Ovary (tissue), 9 donors: ENCODE results near the gene SLC6A1. TPM values are rescaled to one million over a fixed set of nuclear protein-coding genes. Genes with fewer than 3 reads are reported as not detected.
"Not testable (repeated sequence)": the region's sequence is repeated elsewhere in the genome, so short reads cannot be mapped to it uniquely, and the experiment has no call there.

ENCODE experiments used
- DNase-seq, 5 donors: peaks; one replicate each; pipeline ENCODE4 v3.0.0-alpha.2; 2019 to 2020
- H3K27ac ChIP-seq, 2 donors: fragments of 200-600 bp; one replicate each; pipeline versions ENCODE4 v1.5.1 to v1.8.0; 2019 to 2022
- H3K27me3 ChIP-seq: fragments of 200-600 bp; one replicate; pipeline ENCODE4 v1.8.0; 2022
- H3K36me3 ChIP-seq: fragments of 200-600 bp; sonication (generic); one replicate; pipeline ENCODE4 v1.5.1; 2019
- H3K4me1 ChIP-seq: one replicate; pipeline ENCODE4 v1.8.1; 2013; ENCODE audit warnings: mild to moderate bottlenecking, moderate library complexity; ENCODE audit not compliant: insufficient read depth
- H3K4me3 ChIP-seq: fragments of 200-600 bp; sonication (generic); one replicate; pipeline ENCODE4 v1.5.1; 2017
- H3K9me3 ChIP-seq, 2 donors: fragments of 200-600 bp in 1 of 2; sonication (generic) in 1 of 2; one replicate each; pipeline versions ENCODE4 v1.5.1 to v1.8.1; 2013 to 2019; ENCODE audit warnings: mild to moderate bottlenecking in 1 of 2, moderate library complexity in 1 of 2
- CTCF ChIP-seq, 3 donors: fragments of 450-650 bp in 2 of 3; fragments of 200-600 bp in 1 of 3; IDR thresholded peaks; one replicate each; pipeline versions ENCODE4 v1.5.1 to v1.8.0; 2016 to 2022; ENCODE audit warnings: antibody characterized with exemption in 3 of 3, mild to moderate bottlenecking in 1 of 3
- EP300 ChIP-seq: sonication (generic); formaldehyde crosslinking; IDR thresholded peaks from one replicate; pipeline ENCODE4 v1.6.1; 2017; ENCODE audit warnings: antibody characterized with exemption
- POLR2A ChIP-seq: fragments of 450-650 bp; IDR thresholded peaks from one replicate; pipeline ENCODE4 v1.6.1; 2017; ENCODE audit warnings: antibody characterized with exemption, mild to moderate bottlenecking, moderate library complexity
- WGBS, 3 donors: extraction: QIAGEN DNeasy Blood & Tissue Kit in 1 of 3; methylation state at CpG; one replicate each; pipeline versions ENCODE4 v1.1.5 to v1.1.7; 2013 to 2017; 5-methylcytosine and 5-hydroxymethylcytosine counted together
- intact Hi-C, 4 donors: fragments of 100-400 bp; cut with DNase I; formaldehyde crosslinking; loops; one replicate each; pipeline versions ENCODE4 v1.11.0 to v1.15.1; 2022 to 2023
- polyA plus RNA-seq, 2 donors: library from polyadenylated mRNA; stranded (reverse); fragments of 200-250 nt in 1 of 2; fragments of 350-450 nt in 1 of 2; fragmentation: Illumina TruSeq in 1 of 2; extraction: RNeasy Lipid Tissue Mini Kit (QIAGEN cat#74804) in 1 of 2; gene quantifications; one replicate each; pipeline ENCODE4 v1.2.3, GENCODE V29; 2013 to 2014
- total RNA-seq, 7 donors: library from RNA; depleted of rRNA in 2 of 7; stranded (reverse); fragments of >200 nt in 2 of 7; fragmentation: NEBNext Ultra II Directional in 3 of 7; extraction: Animal tissue kit (Norgen Biotek cat#: 25700) in 3 of 7; gene quantifications; one replicate each; pipeline versions ENCODE4 v1.1.0 to v1.2.4, GENCODE V29; 2016 to 2023
- donor health status: DM: no; HTN: no; CAD: no; lungs with moderate emphysema.
- donor health status: DM: no; HTN: no; CAD: no.
- donor health status: Bipolar disorder and iron deficiency.
- donor health status: DM: yes; HTN: yes; CAD: no.
- donor health status: DM: no; HTN: no; CAD: no.
- donor health status: DM: yes; HTN: yes; CAD: no.

SLC6A1 gene
- total and polyA plus RNA-seq, 9 donors, result 0.23 to 3.3 (median 1.2) TPM

GRCh38 chr3:11059090-11059798 lies 66.7 kb downstream of the SLC6A1 start:
- DNase-seq, result peak; percentile 38 to 64 (median 53)
- H3K27ac ChIP-seq, result no peak overlapping the region
- no peaks in the 10 kb centered on the region for H3K27me3 ChIP-seq
- WGBS, 3 donors, result 25 to 32% (median 28%) methylated on average over 14 of the region's 14 CpGs
- H3K4me3 ChIP-seq, result no peak overlapping the region
- H3K4me1 ChIP-seq, result peaks cover 2% of the 10 kb centered on the region
- intact Hi-C loops, result loop anchor here (1.0 to 5.0 kb wide), 6 partner anchors 108 to 302 kb away; no protein-coding TSS in a partner anchor
- TF ChIP-seq EP300 (no peak), CTCF (IDR thresholded peaks at IDR 0.05) (peak in 2 of 3 donors; percentile 63 to 68)
- H3K36me3 ChIP-seq, result no peaks in the 10 kb centered on the region
- H3K9me3 ChIP-seq, result no peaks in the 10 kb centered on the region

GRCh38 chr3:11059799-11060115 lies 67.2 kb downstream of the SLC6A1 start:
- intact Hi-C loops, result loop anchor here (1.0 to 10.0 kb wide), 9 partner anchors 109 to 302 kb away; no protein-coding TSS in a partner anchor
- DNase-seq, result no peak
- H3K9me3 ChIP-seq, result no peaks in the 10 kb centered on the region
- no peak for TF ChIP-seq EP300
- no peak for TF ChIP-seq POLR2A
- TF ChIP-seq CTCF (IDR thresholded peaks at IDR 0.05), result no peak
- H3K4me3 ChIP-seq, result no peak overlapping the region
- no peak overlapping the region for H3K27ac ChIP-seq
- H3K4me1 ChIP-seq, result peaks cover 2% of the 10 kb centered on the region
- H3K36me3 ChIP-seq, result no peaks in the 10 kb centered on the region
- H3K27me3 ChIP-seq, result no peaks in the 10 kb centered on the region

- intact Hi-C loops, result loop anchor here in 3 of 4 donors (5.0 to 10.0 kb wide), 3 partner anchors 164 to 277 kb away; no protein-coding TSS in a partner anchor
Measured at GRCh38 chr3:11060500-11061251, 68.1 kb downstream of the SLC6A1 start.

GRCh38 chr3:11061268-11061871 lies 68.8 kb downstream of the SLC6A1 start:
- not testable (repeated sequence) for H3K4me1 ChIP-seq, H3K27ac ChIP-seq, H3K27me3 ChIP-seq, H3K9me3 ChIP-seq, H3K36me3 ChIP-seq, H3K4me3 ChIP-seq
- WGBS, 3 donors, result 80 to 88% (median 84%) methylated on average over 39 to 41 of the region's 41 CpGs
- intact Hi-C loops, result loop anchor here in 3 of 4 donors (5.0 to 10.0 kb wide), 3 partner anchors 163 to 276 kb away; no protein-coding TSS in a partner anchor
- DNase-seq, result peak in 2 of 5 donors; percentile 27 to 39

More at GRCh38 chr3:11060500-11061251, 68.1 kb downstream of the SLC6A1 start:
- Histone ChIP-seq H3K4me1 (peaks cover 2% of the 10 kb centered on the region), H3K27me3 (no peaks in the 10 kb centered on the region), H3K4me3 (no peak overlapping the region), H3K9me3 (no peaks in the 10 kb centered on the region), H3K36me3 (no peaks in the 10 kb centered on the region), H3K27ac (no peak overlapping the region)
- TF ChIP-seq CTCF (IDR thresholded peaks at IDR 0.05), result peak; percentile 86 to 92 (median 86)
- TF ChIP-seq POLR2A, result no peak
- no peak for TF ChIP-seq EP300
- peak; percentile 59 to 84 (median 76) for DNase-seq
- 8 to 12% (median 11%) methylated on average over 24 to 35 of the region's 35 CpGs for WGBS, 3 donors
